ENCODE measurements around the gene SREBF1. TPM values are rescaled to one million over a fixed set of nuclear protein-coding genes. Genes with fewer than 3 reads are reported as not detected.

Gene SREBF1
- polyA plus RNA-seq, 3 donors, result 7.6 to 35.9 (median 10.5) TPM

DNA sequence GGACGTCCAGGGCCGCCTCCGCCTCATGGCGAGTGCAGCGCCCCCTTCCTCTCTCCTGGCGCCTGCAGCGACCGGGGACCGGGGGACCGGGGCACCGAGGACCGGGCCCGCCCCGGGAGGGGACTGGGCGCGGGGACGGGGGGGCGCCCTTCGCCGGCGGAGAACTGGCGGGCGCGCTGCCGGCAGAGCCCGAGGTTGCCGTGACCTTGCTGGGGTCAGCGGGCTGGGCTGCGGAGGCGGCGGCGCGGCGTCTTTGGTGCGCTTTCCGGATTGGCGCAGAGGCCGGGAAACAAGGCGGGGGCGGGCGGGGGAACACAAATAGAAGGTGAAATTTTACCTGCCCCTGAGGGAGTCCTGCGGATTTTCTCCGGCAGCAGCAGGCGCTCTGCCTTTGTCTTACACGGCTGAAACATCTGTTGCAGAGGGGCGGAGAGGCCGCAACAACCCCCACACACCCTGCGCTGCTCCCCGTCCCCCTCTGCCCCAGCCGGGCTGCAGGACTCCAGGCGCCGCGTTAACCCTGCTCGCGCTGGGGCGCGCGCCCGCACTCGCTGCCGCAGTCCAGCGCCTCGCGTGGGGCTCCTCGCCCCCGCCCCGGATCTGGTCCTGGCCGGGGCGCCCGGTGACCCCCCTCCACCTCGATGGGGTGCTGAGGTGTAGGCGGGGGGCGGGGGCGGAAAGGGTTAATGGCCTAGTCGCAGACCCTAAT, 53.5 kb downstream of the SREBF1 start:
- Histone ChIP-seq H3K27ac (ENCODE audit: low read depth in 1 of 2, low read length in 2 of 2) (no peak overlapping the region), H3K79me2 (ENCODE audit: insufficient read depth, low read length) (peaks cover 8% of the 10 kb centered on the region), H3K4me2 (replicated peaks; ENCODE audit: extremely low read depth, low read length, poor library complexity, severe bottlenecking) (peak overlapping the region; percentile 74), H3K36me3 (replicated peaks in 1 of 2; ENCODE audit: control insufficient read depth in 1 of 2, insufficient read depth in 2 of 2, low read length in 2 of 2) (no peaks in the 10 kb centered on the region), H3K4me1 (ENCODE audit: control insufficient read depth in 1 of 2, insufficient read depth in 2 of 2, low read length in 2 of 2) (peaks cover 18 to 39% of the 10 kb centered on the region in 2 donors), H3K9ac (ENCODE audit: insufficient read depth, low read length, poor library complexity, severe bottlenecking) (no peak overlapping the region), H3K9me3 (replicated peaks in 1 of 2; ENCODE audit: control insufficient read depth in 1 of 2, insufficient read depth in 1 of 2, low read length in 2 of 2) (no peaks in the 10 kb centered on the region), H3K4me3 (replicated peaks in 1 of 3; ENCODE audit: low read depth in 2 of 3, low read length in 3 of 3) (peak overlapping the region in 1 of 3 experiments; percentile 64), H4K20me1 (ENCODE audit: insufficient read depth, low read length) (peaks cover 97% of the 10 kb centered on the region), H3K27me3 (ENCODE audit: control insufficient read depth in 2 of 2, insufficient read depth in 2 of 2, low read length in 2 of 2) (peaks cover 27 to 40% of the 10 kb centered on the region in 2 donors), H2AFZ (ENCODE audit: insufficient read depth, low read depth, low read length, poor library complexity, severe bottlenecking) (no peak overlapping the region)
- peaks cover under 1 to 5% of the 10 kb centered on the region in 2 donors for H3K36me3 Mint-ChIP-seq
- peaks cover 27% of the 10 kb centered on the region for H3K4me1 Mint-ChIP-seq
- intact Hi-C loops (cut with micrococcal nuclease), result no loop called here
- peak; percentile 25 for TF ChIP-seq CTCF (IDR thresholded peaks at IDR 0.05)
- peaks cover 42 to 57% (median 56%) of the 10 kb centered on the region in 3 donors for H3K27me3 Mint-ChIP-seq (ENCODE audit: low read depth in 3 of 3)
- peak overlapping the region; percentile 63 to 86 for H3K4me3 Mint-ChIP-seq
- DNase-seq, result no peak
- H3K9me3 Mint-ChIP-seq, result peaks cover 0 to 7% (median 4%) of the 10 kb centered on the region in 7 donors
- under 1% methylated on average over 70 of the region's 75 CpGs for WGBS (ENCODE audit: insufficient coverage)
- no peak overlapping the region for H3K27ac Mint-ChIP-seq

- Histone ChIP-seq H3K9ac (ENCODE audit: insufficient read depth, low read length, poor library complexity, severe bottlenecking) (no peak overlapping the region), H3K4me3 (replicated peaks in 1 of 3; ENCODE audit: low read depth in 2 of 3, low read length in 3 of 3) (peak overlapping the region in 1 of 3 experiments; percentile 64), H3K27me3 (ENCODE audit: control insufficient read depth in 2 of 2, insufficient read depth in 2 of 2, low read length in 2 of 2) (peaks cover 27 to 40% of the 10 kb centered on the region in 2 donors), H2AFZ (ENCODE audit: insufficient read depth, low read depth, low read length, poor library complexity, severe bottlenecking) (no peak overlapping the region), H3K4me2 (replicated peaks; ENCODE audit: extremely low read depth, low read length, poor library complexity, severe bottlenecking) (peak overlapping the region; percentile 74), H3K79me2 (ENCODE audit: insufficient read depth, low read length) (peaks cover 8% of the 10 kb centered on the region), H3K36me3 (replicated peaks in 1 of 2; ENCODE audit: control insufficient read depth in 1 of 2, insufficient read depth in 2 of 2, low read length in 2 of 2) (no peaks in the 10 kb centered on the region), H3K4me1 (ENCODE audit: control insufficient read depth in 1 of 2, insufficient read depth in 2 of 2, low read length in 2 of 2) (peaks cover 18 to 39% of the 10 kb centered on the region in 2 donors), H3K27ac (ENCODE audit: low read depth in 1 of 2, low read length in 2 of 2) (no peak overlapping the region), H4K20me1 (ENCODE audit: insufficient read depth, low read length) (peaks cover 97% of the 10 kb centered on the region), H3K9me3 (replicated peaks in 1 of 2; ENCODE audit: control insufficient read depth in 1 of 2, insufficient read depth in 1 of 2, low read length in 2 of 2) (no peaks in the 10 kb centered on the region)
- intact Hi-C loops (cut with micrococcal nuclease), result no loop called here
- Mint-ChIP-seq H3K4me1 (peaks cover 27% of the 10 kb centered on the region), H3K36me3 (peaks cover 4 to 5% of the 10 kb centered on the region in 2 donors), H3K9me3 (peaks cover 0 to 7% (median 4%) of the 10 kb centered on the region in 7 donors), H3K4me3 (peak overlapping the region; percentile 63 to 86), H3K27me3 (ENCODE audit: low read depth in 3 of 3) (peaks cover 42 to 57% (median 56%) of the 10 kb centered on the region in 3 donors), H3K27ac (no peak overlapping the region)
- under 1% methylated on average over 45 of the region's 57 CpGs for WGBS (ENCODE audit: insufficient coverage)
- no peak for TF ChIP-seq CTCF (IDR thresholded peaks at IDR 0.05)
- DNase-seq, result no peak
Measured at GRCh38 chr17:17782523-17783115, 54.2 kb downstream of the SREBF1 start.

All from CD14-positive monocyte (primary cell).